Activated T-cell treated with anti-CD3 and anti-CD28 coated beads, Interleukin-2, amount 50 U/mL, for 72 hours (primary cell): Measurements from ENCODE around the gene CD24. TPM values are rescaled to one million over a fixed set of nuclear protein-coding genes. Genes with fewer than 3 reads are reported as not detected.
"Not testable (repeated sequence)": the region's sequence is repeated elsewhere in the genome, so short reads cannot be mapped to it uniquely, and the experiment has no call there.

ENCODE experiments used
- ATAC-seq, 2 donors: fragments of 150-1000 bp; cut with Tn5 transposase; replicated peaks in 1 of 2; 2 replicates each; pipeline ENCODE4 v1.10.0; 2021; ENCODE audit warnings: moderate library complexity in 2 of 2, mild to moderate bottlenecking in 1 of 2
- DNase-seq, 2 donors: peaks; one replicate each; pipeline ENCODE4 v3.0.0; 2021 to 2022; ENCODE audit warnings: mixed read lengths in 1 of 2
- H3K27ac Mint-ChIP-seq: one replicate; pipeline ENCODE4 v1.8.0; 2022; ENCODE audit warnings: mild to moderate bottlenecking, moderate library complexity, mixed read lengths
- H3K27me3 Mint-ChIP-seq: one replicate; pipeline ENCODE4 v1.8.0; 2022; ENCODE audit warnings: low read depth, mixed read lengths
- H3K36me3 Mint-ChIP-seq, 2 donors: one replicate each; pipeline ENCODE4 v1.8.0; 2022; ENCODE audit warnings: mixed read lengths in 2 of 2, mild to moderate bottlenecking in 1 of 2; ENCODE audit not compliant: insufficient read depth in 2 of 2
- H3K4me1 Mint-ChIP-seq: one replicate; pipeline ENCODE4 v1.8.0; 2022; ENCODE audit warnings: low read depth, mixed read lengths
- H3K4me3 Mint-ChIP-seq, 2 donors: one replicate each; pipeline ENCODE4 v1.8.0; 2022; ENCODE audit warnings: mild to moderate bottlenecking in 2 of 2, mixed read lengths in 2 of 2, moderate library complexity in 2 of 2
- H3K9me3 Mint-ChIP-seq, 2 donors: one replicate each; pipeline ENCODE4 v1.8.0; 2022; ENCODE audit warnings: mixed read lengths in 2 of 2
- total RNA-seq, 2 donors: library from RNA; stranded (reverse); gene quantifications; one replicate each; pipeline ENCODE4 v1.2.3, GENCODE V29; 2022

The CD24 gene
- total RNA-seq, 2 donors from 2014 or later = 0.34 to 1.3 TPM

GRCh38 chr6:106977246-106977645 lies 2.7 kb upstream of the CD24 start:
- no peak overlapping the region for H3K4me3 Mint-ChIP-seq
- no peak for ATAC-seq
- H3K27me3 Mint-ChIP-seq = peaks cover 57% of the 10 kb centered on the region
- H3K4me1 Mint-ChIP-seq = peaks cover 16% of the 10 kb centered on the region
- H3K36me3 Mint-ChIP-seq = no peaks in the 10 kb centered on the region
- no peak overlapping the region for H3K27ac Mint-ChIP-seq
- no peak for DNase-seq
- H3K9me3 Mint-ChIP-seq = no peaks in the 10 kb centered on the region

- no peaks in the 10 kb centered on the region for H3K36me3 Mint-ChIP-seq
- no peaks in the 10 kb centered on the region for H3K9me3 Mint-ChIP-seq
- peak overlapping the region in 1 of 2 donors; percentile 77 for H3K4me3 Mint-ChIP-seq
- H3K27ac Mint-ChIP-seq = no peak overlapping the region
- DNase-seq = no peak
- H3K4me1 Mint-ChIP-seq = peaks cover 16% of the 10 kb centered on the region
- no peak for ATAC-seq
- H3K27me3 Mint-ChIP-seq = peaks cover 65% of the 10 kb centered on the region
Observed at GRCh38 chr6:106976270-106976669, 1.7 kb upstream of the CD24 start.

GRCh38 chr6:106975738-106976064 lies 1.2 kb upstream of the CD24 start:
- Mint-ChIP-seq H3K9me3 (no peaks in the 10 kb centered on the region), H3K4me1 (peaks cover 16% of the 10 kb centered on the region), H3K27me3 (peaks cover 61% of the 10 kb centered on the region), H3K27ac (no peak overlapping the region), H3K36me3 (no peaks in the 10 kb centered on the region), H3K4me3 (peak overlapping the region; percentile 62 to 77)
- DNase-seq = no peak
- ATAC-seq = no peak

DNA sequence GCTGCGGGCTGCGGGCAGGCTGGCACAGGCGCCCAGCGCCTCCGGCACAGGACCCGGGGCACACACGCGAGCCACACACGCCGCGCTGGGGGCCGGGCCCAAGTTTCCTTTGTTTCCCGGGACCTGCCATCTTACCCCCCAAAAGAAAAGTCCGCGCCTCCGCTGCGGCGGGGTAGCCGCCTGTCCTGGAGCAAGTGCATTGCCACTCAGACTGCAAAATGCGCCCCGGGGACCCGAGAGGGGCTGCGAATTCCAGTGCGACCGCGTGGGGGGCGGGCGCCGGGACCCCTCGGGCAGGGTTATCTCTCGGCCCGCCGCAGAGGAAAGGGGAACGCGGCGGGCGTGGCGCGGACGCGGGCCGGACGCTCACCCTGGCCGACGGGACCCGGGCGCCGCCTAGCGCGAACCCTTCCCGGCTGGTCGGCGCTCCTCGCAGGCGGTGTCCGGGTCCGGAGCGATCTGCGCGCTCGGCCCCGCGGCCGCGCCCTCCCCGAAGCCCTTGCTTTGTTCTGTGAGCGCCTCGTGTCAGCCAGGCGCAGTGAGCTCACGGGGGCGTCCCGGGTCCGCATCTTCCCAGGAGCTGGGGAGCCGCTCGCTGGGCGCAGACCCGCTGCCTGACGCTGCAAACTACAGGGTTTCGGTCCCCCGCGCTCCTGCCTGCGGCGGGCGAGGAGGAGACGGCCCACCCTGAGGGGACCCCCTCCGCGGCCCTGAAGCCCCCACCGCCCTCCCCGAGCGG lies 639 bp upstream of the CD24 start:
- no peak overlapping the region for H3K27ac Mint-ChIP-seq
- peaks cover 16% of the 10 kb centered on the region for H3K4me1 Mint-ChIP-seq
- no peaks in the 10 kb centered on the region for H3K9me3 Mint-ChIP-seq
- peaks cover 58% of the 10 kb centered on the region for H3K27me3 Mint-ChIP-seq
- peak; percentile 62 to 71 for ATAC-seq
- peak overlapping the region; percentile 74 to 78 for H3K4me3 Mint-ChIP-seq
- DNase-seq = peak; percentile 19 to 33
- no peaks in the 10 kb centered on the region for H3K36me3 Mint-ChIP-seq

GRCh38 chr6:106973836-106974335 lies 643 bp downstream of the CD24 start:
- Mint-ChIP-seq H3K4me3 (peak overlapping the region; percentile 83), H3K27me3 (peaks cover 52% of the 10 kb centered on the region), H3K9me3 (no peaks in the 10 kb centered on the region), H3K4me1 (peaks cover 16% of the 10 kb centered on the region), H3K27ac (no peak overlapping the region), H3K36me3 (no peaks in the 10 kb centered on the region)
- DNase-seq (peak in 1 of 2 donors; percentile 2), ATAC-seq (peak in 1 of 2 donors; percentile 12)

- H3K27me3 Mint-ChIP-seq = peaks cover 53% of the 10 kb centered on the region
- no peaks in the 10 kb centered on the region for H3K36me3 Mint-ChIP-seq
- H3K9me3 Mint-ChIP-seq = no peaks in the 10 kb centered on the region
- ATAC-seq (peak; percentile 32 to 40), DNase-seq (peak in 1 of 2 donors; percentile 3)
- H3K4me3 Mint-ChIP-seq = peak overlapping the region; percentile 83
- no peak overlapping the region for H3K27ac Mint-ChIP-seq
- peaks cover 16% of the 10 kb centered on the region for H3K4me1 Mint-ChIP-seq
Observed at GRCh38 chr6:106973018-106973835, 1.3 kb downstream of the CD24 start.

DNA sequence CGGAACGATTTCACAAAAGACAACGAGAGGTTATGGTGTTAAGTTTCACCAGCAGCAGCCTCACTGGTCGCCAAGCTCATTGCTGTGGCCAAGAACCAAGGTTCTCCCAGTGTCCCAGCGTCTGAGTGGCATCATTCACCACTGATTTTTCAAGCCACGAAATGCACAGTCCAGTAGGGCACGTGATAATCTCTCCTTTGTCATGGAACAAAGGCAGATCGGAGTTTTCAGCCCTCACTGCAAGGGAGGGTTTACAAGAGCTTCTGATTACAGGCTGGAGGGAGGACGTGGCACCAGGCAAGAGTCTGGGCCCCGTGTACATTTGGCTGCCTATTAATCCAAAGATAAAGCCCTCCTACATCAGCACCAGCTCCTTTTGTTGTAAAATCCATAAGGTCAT lies 2.0 kb downstream of the CD24 start:
- H3K9me3 Mint-ChIP-seq = no peaks in the 10 kb centered on the region
- ATAC-seq (no peak), DNase-seq (no peak)
- no peaks in the 10 kb centered on the region for H3K36me3 Mint-ChIP-seq
- H3K27me3 Mint-ChIP-seq = peaks cover 49% of the 10 kb centered on the region
- H3K4me1 Mint-ChIP-seq = peaks cover 16% of the 10 kb centered on the region
- peak overlapping the region; percentile 32 to 83 for H3K4me3 Mint-ChIP-seq
- H3K27ac Mint-ChIP-seq = no peak overlapping the region

DNA sequence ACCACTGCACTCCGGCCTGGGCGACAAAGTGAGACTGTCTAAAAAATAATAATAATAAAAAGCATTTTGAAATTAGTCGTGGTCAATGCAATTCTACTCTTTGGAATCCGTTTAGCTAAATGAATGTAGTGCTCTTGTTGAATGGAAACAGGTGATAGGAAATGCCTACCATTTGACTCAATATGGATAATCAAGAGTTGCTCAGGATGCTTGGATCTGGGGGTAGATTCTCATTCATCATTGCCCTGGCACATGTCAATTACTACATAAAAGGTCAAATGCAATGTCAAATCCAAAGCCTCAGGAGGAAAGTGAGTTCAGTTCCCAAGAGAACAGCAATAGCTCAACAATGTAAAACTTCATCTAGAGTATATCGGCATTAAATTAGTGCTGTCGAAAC lies 3.8 kb downstream of the CD24 start:
- DNase-seq, H3K4me3 Mint-ChIP-seq, H3K27ac Mint-ChIP-seq, H3K36me3 Mint-ChIP-seq, H3K9me3 Mint-ChIP-seq, ATAC-seq: not testable (repeated sequence)
- peaks cover 12% of the 10 kb centered on the region for H3K4me1 Mint-ChIP-seq
- peaks cover 44% of the 10 kb centered on the region for H3K27me3 Mint-ChIP-seq

- no peak overlapping the region for H3K27ac Mint-ChIP-seq
- peaks cover under 1% of the 10 kb centered on the region for H3K4me1 Mint-ChIP-seq
- no peaks in the 10 kb centered on the region for H3K36me3 Mint-ChIP-seq
- peaks cover 0 to 2% of the 10 kb centered on the region in 2 donors for H3K9me3 Mint-ChIP-seq
- H3K27me3 Mint-ChIP-seq = peaks cover 38% of the 10 kb centered on the region
- DNase-seq (no peak), ATAC-seq (no peak)
- no peak overlapping the region for H3K4me3 Mint-ChIP-seq
Observed at GRCh38 chr6:106967936-106968555, 6.5 kb downstream of the CD24 start.

- DNase-seq (no peak), ATAC-seq (no peak)
- H3K4me1 Mint-ChIP-seq = no peaks in the 10 kb centered on the region
- H3K36me3 Mint-ChIP-seq = no peaks in the 10 kb centered on the region
- no peak overlapping the region for H3K4me3 Mint-ChIP-seq
- H3K27me3 Mint-ChIP-seq = peaks cover 27% of the 10 kb centered on the region
- H3K9me3 Mint-ChIP-seq = peaks cover 0 to 2% of the 10 kb centered on the region in 2 donors
- no peak overlapping the region for H3K27ac Mint-ChIP-seq
Observed at GRCh38 chr6:106966671-106967640, 7.6 kb downstream of the CD24 start.

- no peaks in the 10 kb centered on the region for H3K36me3 Mint-ChIP-seq
- H3K27ac Mint-ChIP-seq = no peak overlapping the region
- H3K4me1 Mint-ChIP-seq = no peaks in the 10 kb centered on the region
- peaks cover 22% of the 10 kb centered on the region for H3K27me3 Mint-ChIP-seq
- ATAC-seq (no peak), DNase-seq (no peak)
- H3K9me3 Mint-ChIP-seq = peaks cover 0 to 2% of the 10 kb centered on the region in 2 donors
- no peak overlapping the region for H3K4me3 Mint-ChIP-seq
Observed at GRCh38 chr6:106966229-106966628, 8.3 kb downstream of the CD24 start.

DNA sequence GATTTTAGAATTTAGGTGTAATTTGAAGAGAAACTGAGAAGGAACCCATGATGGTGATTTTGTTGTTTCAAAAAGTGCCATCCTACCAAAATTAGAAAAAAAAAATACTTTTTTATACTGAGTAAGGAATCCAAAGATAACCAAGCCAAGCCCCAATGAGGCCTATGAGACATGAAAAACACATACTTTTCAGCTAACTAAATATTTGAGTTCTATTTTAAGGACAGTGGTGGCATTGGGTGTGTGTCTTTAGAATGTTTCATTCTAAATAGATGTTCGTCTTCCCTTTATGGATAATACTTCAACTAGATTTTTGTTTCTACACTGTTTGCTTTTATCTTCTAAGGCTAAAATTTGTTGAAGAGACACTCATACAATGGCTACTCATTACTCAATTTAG lies 9.6 kb downstream of the CD24 start:
- no peaks in the 10 kb centered on the region for H3K4me1 Mint-ChIP-seq

More for the DNA sequence above, 9.6 kb downstream of the CD24 start:
- Mint-ChIP-seq H3K27ac (no peak overlapping the region), H3K4me3 (no peak overlapping the region), H3K27me3 (peaks cover 26% of the 10 kb centered on the region), H3K9me3 (peaks cover 0 to 2% of the 10 kb centered on the region in 2 donors), H3K36me3 (no peaks in the 10 kb centered on the region)
- ATAC-seq (no peak), DNase-seq (no peak)
